Naive thymus-derived CD8-positive, alpha-beta T cell (primary cell): ENCODE measurements around the gene RAC3. TPM values are rescaled to one million over a fixed set of nuclear protein-coding genes. Genes with fewer than 3 reads are reported as not detected.

Experiments
- ATAC-seq, 2 donors: fragments of 150-1000 bp; cut with Tn5 transposase in 1 of 2; sonication (Bioruptor Pico), chemical (Tn5 transposase) in 1 of 2; 1 replicate in 1 of 2; 2 replicates in 1 of 2; pipeline ENCODE4 v1.10.0; 2021; ENCODE audit warnings: mild to moderate bottlenecking in 2 of 2, moderate library complexity in 2 of 2
- POLR2A ChIA-PET: fragments of 350-600 bp; sonication (Branson Sonifier 250); formaldehyde crosslinking; loops from one replicate; lab custom pipeline; 2021; ENCODE audit warnings: antibody characterized with exemption; lab: Charles Lee
- DNase-seq, 10 donors: peaks; one replicate each; pipeline versions ENCODE4 v3.0.0 to v3.0.0-alpha.2; 2020 to 2022
- H3K27ac Mint-ChIP-seq, 10 donors: one replicate each; pipeline ENCODE4 v1.8.0; 2020 to 2022; ENCODE audit warnings: mild to moderate bottlenecking in 10 of 10, mixed read lengths in 10 of 10, moderate library complexity in 4 of 10, inconsistent platforms in 1 of 10
- H3K27me3 Mint-ChIP-seq, 5 donors: one replicate each; pipeline ENCODE4 v1.8.0; 2021 to 2022; ENCODE audit warnings: mixed read lengths in 5 of 5
- H3K36me3 Mint-ChIP-seq, 3 donors: one replicate each; pipeline ENCODE4 v1.8.0; 2020 to 2022; ENCODE audit warnings: mixed read lengths in 3 of 3, mild to moderate bottlenecking in 2 of 3, inconsistent platforms in 1 of 3
- H3K4me1 Mint-ChIP-seq, 4 donors: one replicate each; pipeline ENCODE4 v1.8.0; 2021 to 2022; ENCODE audit warnings: mixed read lengths in 4 of 4
- H3K4me3 Mint-ChIP-seq, 10 donors: one replicate each; pipeline ENCODE4 v1.8.0; 2020 to 2022; ENCODE audit warnings: mild to moderate bottlenecking in 10 of 10, mixed read lengths in 10 of 10, moderate library complexity in 6 of 10, inconsistent platforms in 1 of 10
- H3K9me3 Mint-ChIP-seq, 9 donors: one replicate each; pipeline ENCODE4 v1.8.0; 2020 to 2022; ENCODE audit warnings: mixed read lengths in 9 of 9, mild to moderate bottlenecking in 3 of 9, inconsistent platforms in 1 of 9, moderate library complexity in 1 of 9
- polyA plus RNA-seq, 3 donors: library from polyadenylated mRNA; unstranded; fragments of 300-500 nt; fragmentation: Illumina TruSeq; gene quantifications; one replicate each; pipeline ENCODE4 v1.2.3, GENCODE V29; 2021
- total RNA-seq, 8 experiments: library from RNA in 2 of 8; stranded (reverse) in 2 of 8; gene quantifications; one replicate each; pipeline ENCODE4 v1.2.3 and lab custom pipeline; 2021 to 2026

RAC3 gene
- total and polyA plus RNA-seq, 5 experiments from 2014 or later, result 1.4 to 1.5 TPM; not detected in 3

DNA sequence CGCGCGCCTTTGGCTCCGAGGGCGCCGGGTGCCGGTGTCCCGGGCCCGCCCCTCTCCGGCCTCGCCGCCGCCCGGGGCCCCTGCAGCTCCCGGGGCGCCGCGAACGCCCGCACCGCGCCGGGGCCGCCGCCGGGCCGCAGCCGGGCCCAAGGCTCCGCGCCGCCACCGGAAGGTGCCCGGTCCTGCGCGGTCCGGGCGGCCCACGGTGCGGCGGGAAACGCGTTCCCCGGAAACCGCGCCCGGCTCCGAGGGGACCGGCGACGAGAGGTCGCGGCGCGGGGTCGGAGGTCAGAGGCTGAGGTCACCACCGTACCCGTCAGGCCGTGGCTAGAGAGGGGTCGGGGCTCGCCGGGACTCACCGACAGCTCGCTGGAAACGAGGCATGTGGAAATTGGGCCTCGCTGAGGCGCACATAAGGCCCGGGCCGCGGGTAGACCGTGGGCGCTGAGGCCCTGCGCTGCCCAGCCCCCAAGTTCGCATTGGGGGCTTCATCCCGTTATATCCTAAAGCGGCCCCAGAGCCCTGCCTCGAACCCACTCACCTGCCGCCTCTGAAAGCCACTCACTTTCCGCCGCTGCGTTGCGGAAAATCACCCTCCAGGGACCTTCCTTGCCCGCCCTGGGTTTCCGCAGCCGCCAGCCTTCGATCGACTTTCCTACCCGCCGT is 34.3 kb downstream of the RAC3 start, which contains the start of gene DUS1L:
Gene DUS1L, minus strand, starts transcription at position 167 of the 666 bp plus-strand sequence. CDS start 745 bp downstream, outside the sequence.
- Mint-ChIP-seq H3K27me3 (no peaks in the 10 kb centered on the region), H3K4me1 (peaks cover 0 to 29% (median 12%) of the 10 kb centered on the region in 4 donors), H3K36me3 (peaks cover 0 to 2% (median 0%) of the 10 kb centered on the region in 3 donors), H3K4me3 (peak within 1 kb of the TSS; percentile 76 to 88 (median 84)), H3K27ac (peak within 1 kb of the TSS; percentile 81 to 97 (median 92)), H3K9me3 (no peaks in the 10 kb centered on the region)
- ATAC-seq (peak; percentile 86 to 88), DNase-seq (peak; percentile 44 to 78 (median 69))
- POLR2A ChIA-PET, result interaction anchor here (0.6 to 4.5 kb wide), 15 partner anchors 10 to 232 kb away, joined by 3 to 38 read pairs (median 4); partner anchors contain the start of genes CENPX, DCXR, FASN and GPS1

GRCh38 chr17:82070611-82071010 is 39.1 kb downstream of the RAC3 start:
- Mint-ChIP-seq H3K36me3 (no peaks in the 10 kb centered on the region), H3K27me3 (no peaks in the 10 kb centered on the region), H3K27ac (no peak overlapping the region), H3K4me1 (peaks cover 0 to 14% (median 7%) of the 10 kb centered on the region in 4 donors), H3K9me3 (no peaks in the 10 kb centered on the region), H3K4me3 (no peak overlapping the region)
- POLR2A ChIA-PET, result interaction anchor here (1.5 kb wide), 1 partner anchor 28 kb away, joined by 4 read pairs; the partner anchor contains the start of gene FASN
- ATAC-seq (no peak), DNase-seq (no peak)

- ATAC-seq, result no peak
- H3K4me1 Mint-ChIP-seq, result no peaks in the 10 kb centered on the region
- DNase-seq, result no peak
- H3K27me3 Mint-ChIP-seq, result no peaks in the 10 kb centered on the region
- no peaks in the 10 kb centered on the region for H3K36me3 Mint-ChIP-seq
- no peak overlapping the region for H3K4me3 Mint-ChIP-seq
- POLR2A ChIA-PET, result interaction anchor here (0.7 kb wide), 2 partner anchors 154 to 915 kb away, joined by 3 to 4 read pairs; no protein-coding TSS in a partner anchor
- no peaks in the 10 kb centered on the region for H3K9me3 Mint-ChIP-seq
- H3K27ac Mint-ChIP-seq, result no peak overlapping the region
Measured at GRCh38 chr17:82072827-82073226, 41.3 kb downstream of the RAC3 start.

- DNase-seq (no peak), ATAC-seq (no peak)
- POLR2A ChIA-PET, result no interaction called here
- no peak overlapping the region for H3K27ac Mint-ChIP-seq
- H3K36me3 Mint-ChIP-seq, result peaks cover 0 to 3% (median 0%) of the 10 kb centered on the region in 3 donors
- H3K9me3 Mint-ChIP-seq, result no peaks in the 10 kb centered on the region
- no peak overlapping the region for H3K4me3 Mint-ChIP-seq
- H3K27me3 Mint-ChIP-seq, result no peaks in the 10 kb centered on the region
- H3K4me1 Mint-ChIP-seq, result no peaks in the 10 kb centered on the region
Measured at GRCh38 chr17:82073446-82073845, 42.0 kb downstream of the RAC3 start.

DNA sequence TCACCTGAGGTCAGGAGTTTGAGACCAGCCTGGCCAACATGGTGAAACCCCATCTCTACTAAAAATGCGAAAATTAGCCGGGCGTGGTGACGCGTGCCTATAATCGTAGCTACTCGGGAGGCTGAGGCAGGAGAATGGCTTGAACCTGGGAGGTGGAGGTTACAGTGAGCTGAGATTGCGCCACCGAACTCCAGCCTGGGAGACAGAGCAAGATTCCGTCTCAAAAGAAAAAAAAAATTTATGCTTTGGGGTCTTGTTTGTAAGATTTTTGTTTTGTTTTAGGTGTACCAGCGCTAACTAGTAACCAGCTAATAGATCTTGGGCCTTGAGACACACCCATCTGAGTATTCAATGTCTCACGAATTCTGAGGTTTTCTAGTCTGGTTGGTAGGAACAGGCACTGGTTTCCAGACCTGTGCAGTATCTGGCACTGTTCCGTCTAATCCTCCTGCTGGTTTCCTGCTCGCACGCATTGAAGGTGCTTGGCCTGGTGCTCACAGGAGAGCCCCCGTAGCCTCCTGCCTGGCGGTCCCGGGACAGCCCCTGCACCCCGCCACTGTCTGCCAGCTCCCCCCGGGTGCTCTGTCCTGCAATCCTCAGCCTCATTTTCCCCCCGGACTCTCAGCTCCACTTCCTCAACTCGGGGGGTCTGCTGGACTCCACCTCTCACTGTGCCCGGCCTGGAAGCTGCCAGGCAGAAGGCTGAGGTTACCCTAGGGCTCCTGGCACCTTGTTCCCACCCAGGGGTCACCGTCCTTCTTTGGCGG is 44.7 kb downstream of the RAC3 start:
- Mint-ChIP-seq H3K4me3 (peak overlapping the region in 1 of 10 donors; percentile 42), H3K4me1 (no peaks in the 10 kb centered on the region), H3K36me3 (peaks cover 0 to 13% (median 5%) of the 10 kb centered on the region in 3 donors), H3K27me3 (no peaks in the 10 kb centered on the region), H3K27ac (peak overlapping the region in 1 of 10 donors; percentile 28), H3K9me3 (no peaks in the 10 kb centered on the region)
- ATAC-seq (peak in 1 of 2 donors; percentile 9), DNase-seq (no peak)
- POLR2A ChIA-PET, result interaction anchor here (0.7 to 1.2 kb wide), 2 partner anchors 15 to 165 kb away, joined by 3 to 4 read pairs; no protein-coding TSS in a partner anchor

DNA sequence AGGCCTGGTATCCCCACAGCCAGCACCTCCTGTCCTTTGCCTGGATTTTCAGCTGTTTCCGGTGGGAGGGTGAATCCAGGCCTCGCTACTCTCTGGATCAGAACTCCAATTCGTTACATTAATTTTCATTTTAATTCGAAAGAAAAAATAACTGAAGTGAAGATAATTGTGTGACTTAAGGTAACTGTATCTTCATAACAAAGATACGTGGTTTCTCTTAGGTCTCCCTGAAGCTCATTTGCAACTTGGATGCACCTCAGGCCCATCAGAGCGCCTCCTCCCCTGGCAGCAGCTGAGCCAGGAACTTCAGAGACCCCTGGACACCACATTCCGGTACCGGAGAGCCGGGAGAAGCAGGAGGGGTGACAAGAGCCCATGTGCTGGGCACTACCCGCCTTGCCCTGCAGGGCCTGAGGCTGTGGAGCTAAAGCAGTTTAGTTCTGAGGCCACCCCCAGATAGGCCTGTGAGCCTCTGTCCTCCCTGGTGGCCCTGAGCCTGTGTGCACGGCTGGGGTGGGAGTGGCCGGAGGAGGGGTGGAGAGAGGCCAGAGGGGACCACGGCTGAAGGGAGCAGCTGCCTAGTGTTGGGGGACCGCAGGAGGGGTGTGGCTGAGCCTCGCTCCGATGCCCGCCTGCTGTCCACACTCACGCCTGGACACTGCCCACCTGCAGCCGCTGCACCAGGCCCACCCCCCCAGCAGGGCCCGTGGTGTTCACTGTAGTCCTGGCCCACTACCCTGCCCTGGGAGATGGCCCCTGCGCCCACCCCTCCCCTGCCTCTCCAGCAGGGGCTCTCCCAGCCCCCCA is 45.5 kb downstream of the RAC3 start:
- Mint-ChIP-seq H3K36me3 (peaks cover 0 to 16% (median 5%) of the 10 kb centered on the region in 3 donors), H3K9me3 (no peaks in the 10 kb centered on the region), H3K4me3 (peak overlapping the region in 1 of 10 donors; percentile 42), H3K27me3 (no peaks in the 10 kb centered on the region), H3K4me1 (no peaks in the 10 kb centered on the region), H3K27ac (peak overlapping the region in 1 of 10 donors; percentile 28)
- ATAC-seq, result no peak
- POLR2A ChIA-PET, result no interaction called here
- DNase-seq, result no peak

GRCh38 chr17:82077617-82078358 is 46.3 kb downstream of the RAC3 start:
- no peak overlapping the region for H3K4me3 Mint-ChIP-seq
- ATAC-seq, result peak in 1 of 2 donors; percentile 14

DNA sequence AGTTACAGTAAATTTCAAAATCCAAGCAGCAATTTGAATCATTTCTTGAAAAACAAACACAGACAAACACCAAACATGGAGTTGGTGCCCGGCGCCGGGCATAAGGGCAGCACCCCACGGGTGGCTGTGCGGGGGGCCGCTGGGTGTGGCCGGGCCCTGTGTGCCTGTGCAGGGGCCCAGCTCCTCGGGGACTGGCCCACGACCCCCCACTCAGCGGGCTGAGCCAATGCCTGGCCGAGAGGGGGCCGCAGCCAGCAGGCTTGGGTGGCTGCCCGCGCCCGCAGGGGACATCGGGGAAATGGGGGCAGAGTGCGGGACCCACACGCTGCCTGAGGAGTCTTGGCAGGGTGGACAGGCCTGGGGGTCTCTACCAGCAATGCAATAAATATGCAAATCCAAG is 47.0 kb downstream of the RAC3 start:
- no peak overlapping the region for H3K4me3 Mint-ChIP-seq
- no peak for ATAC-seq
- POLR2A ChIA-PET, result no interaction called here

More at GRCh38 chr17:82077617-82078358, 46.3 kb downstream of the RAC3 start:
- Mint-ChIP-seq H3K4me1 (no peaks in the 10 kb centered on the region), H3K36me3 (peaks cover 0 to 17% (median 5%) of the 10 kb centered on the region in 3 donors), H3K27me3 (no peaks in the 10 kb centered on the region), H3K27ac (peak overlapping the region in 1 of 10 donors; percentile 71), H3K9me3 (no peaks in the 10 kb centered on the region)
- no peak for DNase-seq
- POLR2A ChIA-PET, result no interaction called here

DNA sequence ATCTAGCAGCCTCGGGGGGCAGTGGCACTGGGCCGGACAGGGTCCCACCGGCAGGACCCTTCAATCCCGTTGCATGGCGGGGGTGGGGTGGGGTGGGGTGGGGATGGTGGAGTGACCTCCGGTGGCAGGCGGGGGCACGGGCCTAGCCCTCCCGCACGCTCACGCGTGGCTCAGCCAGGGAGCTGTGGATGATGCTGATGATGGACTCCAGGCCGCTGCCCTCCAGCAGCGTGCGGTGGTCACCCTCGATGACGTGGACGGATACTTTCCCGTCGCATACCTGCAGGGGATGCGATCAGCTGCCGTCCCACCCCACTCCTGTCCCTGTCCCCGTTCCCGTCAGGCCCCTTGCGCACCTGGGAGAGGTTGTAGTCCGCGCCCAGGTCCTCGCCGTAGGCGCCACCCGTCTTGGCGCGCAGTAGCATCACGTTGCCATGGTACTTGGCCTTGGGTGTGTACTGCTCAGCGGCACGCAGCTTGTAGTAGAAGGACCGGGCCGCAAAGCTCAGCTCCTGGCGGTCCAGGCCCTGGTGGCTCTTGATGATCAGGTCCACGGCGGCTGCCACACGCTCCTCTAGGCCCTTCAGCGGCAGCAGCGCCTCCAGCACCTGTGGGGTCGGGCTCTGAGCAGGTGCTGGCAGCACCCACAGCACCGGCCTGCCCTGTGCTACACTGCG is 47.7 kb downstream of the RAC3 start:
- Mint-ChIP-seq H3K36me3 (peaks cover 0 to 25% (median 5%) of the 10 kb centered on the region in 3 donors), H3K4me3 (peak overlapping the region in 1 of 10 donors; percentile 14), H3K9me3 (no peaks in the 10 kb centered on the region), H3K27ac (no peak overlapping the region), H3K4me1 (no peaks in the 10 kb centered on the region), H3K27me3 (no peaks in the 10 kb centered on the region)
- ATAC-seq, result no peak
- no peak for DNase-seq
- POLR2A ChIA-PET, result interaction anchor here (0.6 kb wide), 1 partner anchor 515 kb away, joined by 8 read pairs; no protein-coding TSS in a partner anchor

More for the DNA sequence above, 47.0 kb downstream of the RAC3 start:
- H3K27me3 Mint-ChIP-seq, result no peaks in the 10 kb centered on the region
- no peaks in the 10 kb centered on the region for H3K4me1 Mint-ChIP-seq
- H3K27ac Mint-ChIP-seq, result peak overlapping the region in 1 of 10 donors; percentile 71
- H3K9me3 Mint-ChIP-seq, result no peaks in the 10 kb centered on the region
- no peak for DNase-seq
- H3K36me3 Mint-ChIP-seq, result peaks cover 0 to 21% (median 5%) of the 10 kb centered on the region in 3 donors

GRCh38 chr17:82080048-82080788 is 48.7 kb downstream of the RAC3 start:
- peaks cover 0 to 29% (median 5%) of the 10 kb centered on the region in 3 donors for H3K36me3 Mint-ChIP-seq
- ATAC-seq (no peak), DNase-seq (no peak)
- H3K27me3 Mint-ChIP-seq, result no peaks in the 10 kb centered on the region
- peak overlapping the region in 1 of 10 donors; percentile 40 for H3K27ac Mint-ChIP-seq
- no peaks in the 10 kb centered on the region for H3K9me3 Mint-ChIP-seq
- no peak overlapping the region for H3K4me3 Mint-ChIP-seq
- POLR2A ChIA-PET, result no interaction called here
- no peaks in the 10 kb centered on the region for H3K4me1 Mint-ChIP-seq
